Skin of body (tissue), 2 donors: Measurements from ENCODE around the gene ARL6IP1. TPM values are rescaled to one million over a fixed set of nuclear protein-coding genes. Genes with fewer than 3 reads are reported as not detected.
"Not testable (repeated sequence)": the region's sequence is repeated elsewhere in the genome, so short reads cannot be mapped to it uniquely, and the experiment has no call there.

ENCODE experiments used
- DNase-seq: peaks from one replicate; lab custom pipeline; 2025; lab: John Stamatoyannopoulos, UW
- total RNA-seq: library from RNA; depleted of rRNA; stranded (reverse); fragments of >200 nt; gene quantifications from one replicate; pipeline ENCODE4 v1.2.3, GENCODE V29; 2014

The ARL6IP1 gene
- total RNA-seq, 1 donor from 2014 or later = 137 TPM

GRCh38 chr16:18759598-18760520, 41.5 kb downstream of the ARL6IP1 start:
- not testable (repeated sequence) for DNase-seq

GRCh38 chr16:18757960-18758660, 43.2 kb downstream of the ARL6IP1 start:
- not testable (repeated sequence) for DNase-seq

- not testable (repeated sequence) for DNase-seq
These were observed 44.7 kb downstream of the ARL6IP1 start for GRCh38 chr16:18756639-18757038.

- DNase-seq = not testable (repeated sequence)
These were observed 58.5 kb downstream of the ARL6IP1 start for GRCh38 chr16:18742870-18743269.

Other genes starting within 250 kb of the ARL6IP1 start
- 44.1 TPM for gene NOMO2, start 239.5 kb downstream of the ARL6IP1 start, total RNA-seq
- gene RPS15A, start 11.2 kb downstream of the ARL6IP1 start, total RNA-seq = 1,655 TPM
- gene SMG1, start 124.9 kb upstream of the ARL6IP1 start, total RNA-seq = 113 TPM
- gene TMC7, start 182.4 kb upstream of the ARL6IP1 start, total RNA-seq = 1.2 TPM